ENCODE results near the gene MARS1.
"Not testable (repeated sequence)": the region's sequence is repeated elsewhere in the genome, so short reads cannot be mapped to it uniquely, and the experiment has no call there.

MARS1 gene

GRCh38 chr12:57553343-57554202 is 65.7 kb downstream of the MARS1 start:
- no peak for DNase-seq

DNA sequence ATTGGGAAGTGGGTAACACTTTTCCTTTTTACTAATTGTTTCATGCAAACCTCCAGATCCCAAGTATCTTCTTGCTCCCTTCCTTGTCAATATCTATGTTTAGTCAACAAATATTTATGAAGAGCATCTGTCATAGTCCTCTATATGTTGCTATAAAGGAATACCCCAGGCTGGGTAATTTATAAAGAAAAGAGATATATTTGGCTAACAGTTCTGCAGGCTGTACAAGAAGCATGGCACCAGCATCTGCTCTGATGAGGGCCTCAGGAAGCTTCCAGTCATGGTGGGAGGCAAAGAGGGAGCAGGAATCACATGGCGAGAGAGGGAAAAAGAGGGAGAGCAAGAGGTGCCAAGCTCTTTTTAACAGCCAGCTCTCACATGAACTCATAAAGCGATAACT is 66.6 kb downstream of the MARS1 start:
- no peak for DNase-seq

- no peak for DNase-seq
These were observed 67.0 kb downstream of the MARS1 start for GRCh38 chr12:57554897-57555296.

- no peak for DNase-seq
These were observed 71.0 kb downstream of the MARS1 start for GRCh38 chr12:57558864-57559263.

GRCh38 chr12:57560516-57560915 is 72.6 kb downstream of the MARS1 start:
- DNase-seq: no peak

GRCh38 chr12:57561117-57561516 is 73.2 kb downstream of the MARS1 start:
- DNase-seq: not testable (repeated sequence)

GRCh38 chr12:57563358-57563757 is 75.5 kb downstream of the MARS1 start:
- DNase-seq: no peak

GRCh38 chr12:57564178-57564740 is 76.4 kb downstream of the MARS1 start:
- no peak for DNase-seq
